Measurements from ENCODE around the gene MMUT. TPM values are rescaled to one million over a fixed set of nuclear protein-coding genes. Genes with fewer than 3 reads are reported as not detected.
"Not testable (repeated sequence)": the region's sequence is repeated elsewhere in the genome, so short reads cannot be mapped to it uniquely, and the experiment has no call there.

MMUT gene
- total RNA-seq, 1 experiment from 2014 or later = 7.1 TPM

DNA sequence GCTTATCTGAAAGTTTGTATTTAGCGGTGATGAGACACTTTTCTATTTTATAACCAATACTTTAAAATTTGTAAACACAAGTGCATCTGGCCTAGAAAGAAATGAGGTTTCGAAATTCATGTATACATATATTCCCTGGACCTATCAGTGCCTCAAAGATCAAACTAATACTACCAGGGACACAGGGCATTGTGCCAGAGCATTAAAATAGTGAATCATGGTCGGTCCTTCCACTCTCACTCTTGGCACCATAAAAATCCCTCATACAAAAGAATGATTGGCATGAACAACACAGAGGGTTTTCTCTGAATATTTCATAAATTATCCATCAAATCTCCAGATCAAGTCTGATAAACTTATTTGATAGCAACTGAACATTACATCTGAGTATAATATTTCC is 62.0 kb downstream of the MMUT start:
- H3K9me3 ChIP-seq (ENCODE audit: control insufficient read depth, insufficient read depth, low read depth, low read length) = no peaks in the 10 kb centered on the region
- ChIA-PET CTCF (no interaction called here), POLR2A (no interaction called here)
- H3K4me1 ChIP-seq (ENCODE audit: control insufficient read depth, insufficient read depth, low read length) = no peaks in the 10 kb centered on the region
- no peak overlapping the region for H3K4me3 ChIP-seq (ENCODE audit: low read depth in 2 of 2, low read length in 2 of 2)
- no peak overlapping the region for H3K27ac ChIP-seq (ENCODE audit: low read length)
- BruUV-seq (replicated peaks) = no TSS peak
- ATAC-seq (no peak), DNase-seq (ENCODE audit: low read depth, low spot score) (no peak)
- H3K36me3 ChIP-seq (ENCODE audit: control insufficient read depth, insufficient read depth, low read length) = no peaks in the 10 kb centered on the region
- in situ Hi-C loops (cut with HindIII; ENCODE audit: low pct_unique_long_range_greater_than_20kb, low sequenced_read_pairs) = no loop called here
- TF ChIP-seq, protein P1, sequence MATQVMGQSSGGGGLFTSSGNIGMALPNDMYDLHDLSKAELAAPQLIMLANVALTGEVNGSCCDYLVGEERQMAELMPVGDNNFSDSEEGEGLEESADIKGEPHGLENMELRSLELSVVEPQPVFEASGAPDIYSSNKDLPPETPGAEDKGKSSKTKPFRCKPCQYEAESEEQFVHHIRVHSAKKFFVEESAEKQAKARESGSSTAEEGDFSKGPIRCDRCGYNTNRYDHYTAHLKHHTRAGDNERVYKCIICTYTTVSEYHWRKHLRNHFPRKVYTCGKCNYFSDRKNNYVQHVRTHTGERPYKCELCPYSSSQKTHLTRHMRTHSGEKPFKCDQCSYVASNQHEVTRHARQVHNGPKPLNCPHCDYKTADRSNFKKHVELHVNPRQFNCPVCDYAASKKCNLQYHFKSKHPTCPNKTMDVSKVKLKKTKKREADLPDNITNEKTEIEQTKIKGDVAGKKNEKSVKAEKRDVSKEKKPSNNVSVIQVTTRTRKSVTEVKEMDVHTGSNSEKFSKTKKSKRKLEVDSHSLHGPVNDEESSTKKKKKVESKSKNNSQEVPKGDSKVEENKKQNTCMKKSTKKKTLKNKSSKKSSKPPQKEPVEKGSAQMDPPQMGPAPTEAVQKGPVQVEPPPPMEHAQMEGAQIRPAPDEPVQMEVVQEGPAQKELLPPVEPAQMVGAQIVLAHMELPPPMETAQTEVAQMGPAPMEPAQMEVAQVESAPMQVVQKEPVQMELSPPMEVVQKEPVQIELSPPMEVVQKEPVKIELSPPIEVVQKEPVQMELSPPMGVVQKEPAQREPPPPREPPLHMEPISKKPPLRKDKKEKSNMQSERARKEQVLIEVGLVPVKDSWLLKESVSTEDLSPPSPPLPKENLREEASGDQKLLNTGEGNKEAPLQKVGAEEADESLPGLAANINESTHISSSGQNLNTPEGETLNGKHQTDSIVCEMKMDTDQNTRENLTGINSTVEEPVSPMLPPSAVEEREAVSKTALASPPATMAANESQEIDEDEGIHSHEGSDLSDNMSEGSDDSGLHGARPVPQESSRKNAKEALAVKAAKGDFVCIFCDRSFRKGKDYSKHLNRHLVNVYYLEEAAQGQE (IDR thresholded peaks at IDR 0.05; ENCODE audit: insufficient read depth in 1 of 2, low read depth in 2 of 2, low read length in 1 of 2) = no peak
- no peak for TF ChIP-seq SIN3A (IDR thresholded peaks at IDR 0.05; ENCODE audit: borderline replicate concordance, insufficient read depth, low read depth, low read length)
- intact Hi-C loops (cut with micrococcal nuclease; ENCODE audit: unreplicated experiment) = no loop called here
- no peaks in the 10 kb centered on the region for H3K27me3 ChIP-seq (ENCODE audit: control insufficient read depth, insufficient read depth, low read length)

DNA sequence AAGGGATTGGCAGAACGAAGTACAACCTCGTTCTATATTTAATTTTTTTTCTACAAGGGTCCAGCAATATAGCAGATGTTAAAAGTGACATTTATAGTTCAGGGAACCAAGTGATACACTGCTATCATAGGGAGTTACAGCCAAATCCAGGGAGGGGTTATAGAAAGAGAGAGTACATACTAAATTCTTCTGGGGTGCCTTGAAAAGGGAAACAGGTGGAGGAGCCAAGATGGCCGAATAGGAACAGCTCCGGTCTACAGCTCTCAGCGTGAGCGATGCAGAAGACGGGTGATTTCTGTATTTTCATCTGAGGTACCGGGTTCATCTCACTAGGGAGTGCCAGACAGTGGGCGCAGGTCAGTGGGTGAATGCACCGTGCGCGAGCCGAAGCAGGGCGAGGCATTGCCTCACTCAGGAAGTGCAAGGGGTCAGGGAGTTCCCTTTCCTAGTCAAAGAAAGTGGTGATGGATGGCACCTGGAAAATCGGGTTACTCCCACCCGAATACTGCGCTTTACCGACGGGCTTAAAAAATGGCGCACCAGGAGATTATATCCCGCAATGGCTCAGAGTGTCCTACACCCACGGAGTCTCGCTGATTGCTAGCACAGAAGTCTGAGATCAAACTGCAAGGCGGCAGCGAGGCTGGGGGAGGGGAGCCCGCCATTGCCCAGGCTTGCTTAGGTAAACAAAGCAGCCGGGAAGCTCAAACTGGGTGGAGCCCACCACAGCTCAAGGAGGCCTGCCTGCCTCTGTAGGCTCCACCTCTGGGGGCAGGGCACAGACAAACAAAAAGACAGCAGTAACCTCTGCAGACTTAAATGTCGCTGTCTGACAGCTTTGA is 76.2 kb downstream of the MMUT start:
- not testable (repeated sequence) for H3K4me3 ChIP-seq (ENCODE audit: low read depth in 2 of 2, low read length in 2 of 2); DNase-seq (ENCODE audit: low read depth, low spot score)

DNA sequence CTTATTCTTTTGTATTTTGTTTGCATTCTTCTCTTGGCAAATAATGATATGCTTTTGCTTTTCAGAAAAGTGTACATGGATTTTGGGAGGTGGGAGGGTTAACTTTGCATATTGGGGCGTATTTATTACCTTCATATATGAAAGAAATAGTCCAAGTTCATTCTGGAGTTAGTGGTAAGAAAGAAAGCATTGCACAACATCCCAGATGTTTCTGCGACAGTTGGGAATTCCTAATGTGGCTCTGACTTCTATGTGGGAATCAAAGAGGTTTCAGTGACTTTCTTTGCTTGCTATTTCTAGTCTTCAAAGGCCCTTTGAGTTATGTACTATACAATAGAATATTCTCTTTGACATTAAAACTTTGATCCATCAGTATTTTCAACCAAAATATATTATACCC is 78.1 kb downstream of the MMUT start:
- no TSS peak for BruUV-seq (replicated peaks)
- Histone ChIP-seq H3K36me3 (ENCODE audit: control insufficient read depth, insufficient read depth, low read length) (no peaks in the 10 kb centered on the region), H3K9me3 (ENCODE audit: control insufficient read depth, insufficient read depth, low read depth, low read length) (no peaks in the 10 kb centered on the region), H3K27me3 (ENCODE audit: control insufficient read depth, insufficient read depth, low read length) (no peaks in the 10 kb centered on the region), H3K4me1 (ENCODE audit: control insufficient read depth, insufficient read depth, low read length) (no peaks in the 10 kb centered on the region), H3K27ac (ENCODE audit: low read length) (no peak overlapping the region), H3K4me3 (ENCODE audit: low read depth in 2 of 2, low read length in 2 of 2) (no peak overlapping the region)
- in situ Hi-C loops (cut with HindIII; ENCODE audit: low pct_unique_long_range_greater_than_20kb, low sequenced_read_pairs) (no loop called here), intact Hi-C loops (cut with micrococcal nuclease; ENCODE audit: unreplicated experiment) (no loop called here)
- ATAC-seq (no peak), DNase-seq (ENCODE audit: low read depth, low spot score) (no peak)
- ChIA-PET POLR2A (no interaction called here), CTCF (no interaction called here)
- TF ChIP-seq, protein P1 (IDR thresholded peaks at IDR 0.05; ENCODE audit: insufficient read depth in 1 of 2, low read depth in 2 of 2, low read length in 1 of 2) = no peak
- TF ChIP-seq SIN3A (IDR thresholded peaks at IDR 0.05; ENCODE audit: borderline replicate concordance, insufficient read depth, low read depth, low read length) (no peak), POLR2AphosphoS5 (IDR thresholded peaks at IDR 0.05; ENCODE audit: low read depth, low read length) (no peak), TCF7L2 (IDR thresholded peaks at IDR 0.05; ENCODE audit: low read depth, low read length) (no peak)
- TF ChIP-seq, protein P2, sequence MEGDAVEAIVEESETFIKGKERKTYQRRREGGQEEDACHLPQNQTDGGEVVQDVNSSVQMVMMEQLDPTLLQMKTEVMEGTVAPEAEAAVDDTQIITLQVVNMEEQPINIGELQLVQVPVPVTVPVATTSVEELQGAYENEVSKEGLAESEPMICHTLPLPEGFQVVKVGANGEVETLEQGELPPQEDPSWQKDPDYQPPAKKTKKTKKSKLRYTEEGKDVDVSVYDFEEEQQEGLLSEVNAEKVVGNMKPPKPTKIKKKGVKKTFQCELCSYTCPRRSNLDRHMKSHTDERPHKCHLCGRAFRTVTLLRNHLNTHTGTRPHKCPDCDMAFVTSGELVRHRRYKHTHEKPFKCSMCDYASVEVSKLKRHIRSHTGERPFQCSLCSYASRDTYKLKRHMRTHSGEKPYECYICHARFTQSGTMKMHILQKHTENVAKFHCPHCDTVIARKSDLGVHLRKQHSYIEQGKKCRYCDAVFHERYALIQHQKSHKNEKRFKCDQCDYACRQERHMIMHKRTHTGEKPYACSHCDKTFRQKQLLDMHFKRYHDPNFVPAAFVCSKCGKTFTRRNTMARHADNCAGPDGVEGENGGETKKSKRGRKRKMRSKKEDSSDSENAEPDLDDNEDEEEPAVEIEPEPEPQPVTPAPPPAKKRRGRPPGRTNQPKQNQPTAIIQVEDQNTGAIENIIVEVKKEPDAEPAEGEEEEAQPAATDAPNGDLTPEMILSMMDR (IDR thresholded peaks at IDR 0.05) = no peak

More for the DNA sequence above, 76.2 kb downstream of the MMUT start:
- H3K27me3 ChIP-seq (ENCODE audit: control insufficient read depth, insufficient read depth, low read length); POLR2A ChIA-PET; intact Hi-C loops (cut with micrococcal nuclease; ENCODE audit: unreplicated experiment); H3K9me3 ChIP-seq (ENCODE audit: control insufficient read depth, insufficient read depth, low read depth, low read length); in situ Hi-C loops (cut with HindIII; ENCODE audit: low pct_unique_long_range_greater_than_20kb, low sequenced_read_pairs); BruUV-seq (replicated peaks); H3K36me3 ChIP-seq (ENCODE audit: control insufficient read depth, insufficient read depth, low read length); H3K27ac ChIP-seq (ENCODE audit: low read length); H3K4me1 ChIP-seq (ENCODE audit: control insufficient read depth, insufficient read depth, low read length); CTCF ChIA-PET; ATAC-seq: not testable (repeated sequence)
